ENCODE data around the gene PRR15.

- TF ChIP-seq CTCF (IDR thresholded peaks at IDR 0.05) = no peak
- no peak for TF ChIP-seq EZH2phosphoT487 (IDR thresholded peaks at IDR 0.05)
Observed at GRCh38 chr7:29604702-29605101, 41.1 kb downstream of the PRR15 start.

All from neural progenitor cell (in vitro differentiated cells).